ENCODE measurements around the gene CCSER2.

Gene CCSER2

DNA sequence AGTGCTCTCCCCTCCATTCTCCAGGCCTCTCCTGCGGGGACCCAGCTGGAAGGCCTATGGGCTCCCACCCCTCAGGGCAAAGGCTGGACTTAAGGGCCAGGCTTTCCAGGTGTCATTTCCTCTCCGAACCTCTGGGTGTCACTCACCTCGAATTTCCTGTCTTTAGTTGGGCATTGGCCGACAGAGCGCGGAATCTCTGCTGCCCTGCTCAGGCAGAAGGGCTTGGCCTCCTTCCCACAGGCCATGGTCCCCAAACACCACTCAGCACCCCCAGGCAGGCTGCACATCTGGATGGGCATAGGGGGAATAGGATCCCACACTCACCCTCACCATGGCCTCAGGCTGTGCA lies 212.9 kb downstream of the CCSER2 start:
- FAIRE-seq (no peak), DNase-seq (ENCODE audit: insufficient read length, low spot score) (no peak)

DNA sequence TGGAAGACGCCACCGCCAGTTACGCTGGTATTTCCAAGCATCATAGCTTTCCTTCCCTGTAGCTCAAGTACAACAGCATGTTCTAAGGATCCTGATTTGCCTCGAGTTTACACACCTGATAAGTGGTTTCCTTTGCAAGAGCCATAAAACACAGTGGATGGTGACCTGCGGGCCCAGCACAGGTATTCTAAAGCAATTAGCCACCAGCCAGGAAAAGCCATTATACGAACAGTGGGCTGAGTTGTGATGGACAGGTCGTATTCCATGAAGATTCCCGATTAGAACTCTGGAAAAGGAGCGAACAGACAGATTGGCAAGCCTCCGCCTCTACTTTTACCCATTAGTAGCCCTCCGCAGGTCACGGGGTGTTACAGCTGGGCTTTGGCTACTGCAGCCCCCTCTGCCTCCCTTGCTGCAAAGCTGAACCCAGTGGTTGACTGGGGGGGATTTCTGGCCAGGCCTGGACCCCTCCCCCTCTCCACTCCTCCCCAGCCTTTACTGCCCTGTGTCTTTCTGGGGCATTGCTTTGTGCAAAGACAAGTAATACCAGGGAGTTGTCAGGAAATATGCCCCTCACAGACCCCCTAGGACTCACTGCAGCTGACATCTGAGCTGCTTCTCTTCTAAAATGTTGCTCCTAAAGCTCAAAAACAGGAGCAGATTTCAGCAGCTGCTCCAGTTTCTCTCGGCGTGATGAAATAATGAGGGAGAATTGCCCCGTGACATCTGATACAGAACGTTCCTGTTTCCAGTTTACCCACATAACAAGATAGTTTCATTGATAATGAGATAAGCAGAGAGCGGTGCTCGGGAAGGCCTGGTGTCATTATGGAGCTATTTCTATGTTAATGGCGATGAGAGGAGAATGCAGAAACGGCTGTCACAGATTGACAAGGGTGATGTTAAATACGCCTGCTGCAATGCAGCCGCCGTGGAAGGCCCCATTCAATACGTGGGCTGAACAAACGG lies 214.4 kb downstream of the CCSER2 start:
- no peak for FAIRE-seq
- DNase-seq (ENCODE audit: insufficient read length, low spot score) = no peak

DNA sequence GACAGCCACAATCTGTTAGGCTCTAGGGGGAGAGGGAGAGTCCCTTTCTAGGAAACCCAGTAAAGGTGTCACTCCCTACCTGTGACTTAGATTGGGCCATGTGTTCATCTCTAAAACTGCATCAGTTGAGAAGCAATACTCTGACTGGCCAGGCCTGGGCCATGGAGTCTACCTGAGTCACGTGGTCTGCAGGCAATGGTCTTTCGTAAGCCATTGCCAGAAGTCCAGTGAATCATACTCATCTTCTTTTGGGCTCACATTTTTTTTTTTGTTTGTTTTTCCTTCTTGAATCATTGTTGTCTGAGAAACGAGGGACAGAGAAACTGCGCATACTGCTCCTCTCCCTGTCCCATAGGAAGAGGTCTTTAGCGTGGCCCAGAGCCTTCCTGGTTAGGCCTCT lies 215.6 kb downstream of the CCSER2 start:
- FAIRE-seq (no peak), DNase-seq (ENCODE audit: insufficient read length, low spot score) (no peak)

DNA sequence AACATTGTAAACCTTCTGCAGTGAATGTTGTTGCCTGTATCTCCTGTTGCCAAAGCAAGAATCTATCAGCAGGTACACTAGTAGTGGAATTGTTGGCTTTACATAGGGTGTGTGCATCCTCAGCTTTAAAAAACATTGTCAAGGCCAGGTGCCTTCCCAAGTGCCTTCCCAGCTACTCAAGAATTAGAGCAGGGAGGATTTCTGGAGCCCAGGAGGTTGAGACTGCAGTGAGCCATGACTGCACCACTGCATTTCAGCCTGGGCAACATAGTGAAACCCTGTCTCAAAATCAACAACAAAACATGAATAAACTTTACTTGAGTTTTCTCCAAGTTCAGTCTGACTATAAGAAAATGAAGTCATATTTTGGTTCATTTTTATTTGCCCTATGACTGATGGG lies 217.3 kb downstream of the CCSER2 start:
- DNase-seq (ENCODE audit: insufficient read length, low spot score) (no peak), FAIRE-seq (no peak)

DNA sequence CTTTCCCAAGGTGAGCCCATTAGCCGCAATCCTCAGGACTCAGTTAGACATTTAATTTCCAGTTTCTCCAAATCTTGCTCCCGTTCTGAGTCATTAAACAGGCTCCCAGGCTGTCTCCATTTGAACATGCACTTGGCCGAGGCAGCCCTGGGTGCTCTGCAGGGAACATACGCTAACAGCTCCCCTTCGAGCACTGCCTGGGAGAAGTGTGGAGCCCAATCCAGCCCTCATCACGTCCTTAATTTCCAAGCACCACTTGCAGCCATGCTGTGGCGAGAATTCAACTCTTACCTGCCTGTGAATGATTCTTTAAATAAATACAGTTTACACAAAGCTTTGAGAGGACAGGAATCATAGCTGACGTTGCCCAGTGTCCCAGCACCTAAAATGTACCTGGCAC lies 218.2 kb downstream of the CCSER2 start:
- no peak for DNase-seq (ENCODE audit: insufficient read length, low spot score)
- no peak for FAIRE-seq

DNA sequence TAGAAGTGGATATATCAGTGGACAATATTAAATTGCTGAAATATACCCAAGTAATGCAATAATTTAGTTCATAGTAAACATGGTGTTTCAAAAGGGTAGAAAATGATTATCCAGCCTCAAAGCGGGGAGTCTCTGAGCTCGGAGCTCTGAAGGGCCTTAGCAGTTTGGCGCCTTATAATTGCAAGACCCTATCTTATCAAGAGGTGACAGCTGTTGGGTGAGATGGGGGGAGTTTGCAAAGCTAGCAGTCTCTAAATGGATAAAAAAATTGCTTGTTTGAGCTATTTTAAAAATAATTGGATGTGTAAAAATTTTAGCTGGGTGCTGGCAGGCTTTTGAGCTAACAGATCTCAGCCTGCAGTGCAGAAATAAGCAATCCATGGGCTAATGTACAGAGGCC lies 219.2 kb downstream of the CCSER2 start:
- DNase-seq (ENCODE audit: insufficient read length, low spot score) (no peak), FAIRE-seq (no peak)

GRCh38 chr10:84548869-84549268 lies 220.5 kb downstream of the CCSER2 start:
- DNase-seq (ENCODE audit: insufficient read length, low spot score) (no peak), FAIRE-seq (no peak)

- DNase-seq (ENCODE audit: insufficient read length, low spot score) = no peak
These were observed 221.2 kb downstream of the CCSER2 start for GRCh38 chr10:84549368-84550165.

DNA sequence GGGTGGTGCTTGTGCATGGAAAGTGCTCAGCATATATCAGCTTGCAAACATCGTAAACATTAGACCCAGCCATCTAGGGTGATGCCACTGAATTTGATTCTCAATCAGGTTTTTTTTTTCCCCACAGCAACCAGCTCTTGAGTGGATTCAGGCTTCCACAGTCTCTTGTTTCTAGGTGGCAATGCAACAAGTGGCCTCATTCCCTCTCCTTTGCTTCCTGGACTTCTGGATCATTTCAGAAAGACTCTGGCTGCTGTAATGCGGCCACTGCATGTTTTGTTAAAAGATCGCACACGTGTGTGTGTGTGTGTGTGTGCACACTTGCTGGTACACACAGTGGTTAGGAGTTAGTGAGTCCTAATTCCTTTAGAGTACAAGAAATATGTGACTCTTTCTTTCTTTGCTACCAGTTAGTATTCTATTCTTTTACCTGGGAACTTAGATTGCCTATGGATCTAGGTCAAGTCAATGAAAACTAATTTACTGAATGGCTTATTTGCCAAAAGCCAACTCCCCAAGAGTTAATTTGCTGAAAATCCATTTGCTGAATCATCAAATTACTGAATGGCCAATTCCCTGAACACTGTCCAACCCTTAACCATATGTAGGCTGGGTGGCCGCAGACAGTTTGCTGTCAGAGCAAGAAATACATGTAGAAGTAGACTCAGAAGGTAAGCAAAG lies 222.5 kb downstream of the CCSER2 start:
- DNase-seq (ENCODE audit: insufficient read length, low spot score) (no peak), FAIRE-seq (no peak)

More at GRCh38 chr10:84549368-84550165, 221.2 kb downstream of the CCSER2 start:
- no peak for FAIRE-seq

DNA sequence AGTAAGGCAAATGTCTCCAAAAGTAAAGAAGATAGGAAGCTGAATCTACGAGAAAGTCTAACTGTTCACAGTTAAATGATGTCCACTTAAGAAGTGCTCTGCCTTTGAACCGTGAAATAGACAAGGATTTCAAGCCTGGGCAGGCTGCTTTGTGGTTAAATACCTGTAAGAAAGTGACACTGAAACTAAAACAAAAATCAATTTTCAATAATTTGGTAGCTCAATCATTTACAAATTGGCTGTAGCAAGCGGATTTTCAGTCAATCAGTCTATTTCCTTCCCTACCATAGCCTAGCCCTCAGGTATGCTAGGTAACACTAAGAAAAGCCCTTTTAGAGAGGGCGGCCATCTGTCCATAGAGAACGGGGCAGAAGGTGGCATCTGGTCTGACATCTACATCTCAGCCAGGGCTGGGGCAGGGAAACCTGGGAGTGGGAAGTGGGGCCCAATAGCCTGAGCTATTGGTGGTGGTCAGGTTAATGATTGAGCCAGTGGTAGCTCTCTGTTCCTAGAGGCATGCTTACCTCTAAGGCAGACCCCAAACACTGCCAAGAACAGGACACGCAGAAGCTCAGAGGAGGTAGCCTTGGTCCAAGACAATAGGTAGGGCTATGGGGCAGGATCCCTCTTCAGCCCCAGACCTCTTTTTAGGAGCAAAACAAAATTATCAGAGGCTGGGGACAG lies 223.2 kb downstream of the CCSER2 start:
- no peak for FAIRE-seq
- DNase-seq (ENCODE audit: insufficient read length, low spot score) = no peak

DNA sequence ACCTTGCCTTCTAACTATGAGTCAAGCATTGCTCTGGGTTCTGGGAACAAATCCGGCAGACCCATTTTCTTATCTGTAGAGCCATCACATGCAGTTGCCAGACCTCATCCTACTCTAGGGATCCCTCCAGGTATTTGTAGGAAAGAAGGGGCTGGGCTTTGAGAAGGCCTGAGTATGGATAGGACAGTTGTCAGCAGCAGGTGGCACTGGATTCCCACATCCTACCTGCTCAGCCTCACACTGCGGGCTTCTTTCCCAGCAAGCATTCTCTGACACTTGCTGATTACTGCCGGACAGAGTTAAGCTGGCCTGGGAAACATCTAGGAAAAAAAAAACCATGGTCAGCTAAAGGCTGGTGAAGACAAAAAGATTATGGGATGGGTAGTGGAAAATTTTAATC lies 224.1 kb downstream of the CCSER2 start:
- no peak for DNase-seq (ENCODE audit: insufficient read length, low spot score)
- FAIRE-seq = no peak

DNA sequence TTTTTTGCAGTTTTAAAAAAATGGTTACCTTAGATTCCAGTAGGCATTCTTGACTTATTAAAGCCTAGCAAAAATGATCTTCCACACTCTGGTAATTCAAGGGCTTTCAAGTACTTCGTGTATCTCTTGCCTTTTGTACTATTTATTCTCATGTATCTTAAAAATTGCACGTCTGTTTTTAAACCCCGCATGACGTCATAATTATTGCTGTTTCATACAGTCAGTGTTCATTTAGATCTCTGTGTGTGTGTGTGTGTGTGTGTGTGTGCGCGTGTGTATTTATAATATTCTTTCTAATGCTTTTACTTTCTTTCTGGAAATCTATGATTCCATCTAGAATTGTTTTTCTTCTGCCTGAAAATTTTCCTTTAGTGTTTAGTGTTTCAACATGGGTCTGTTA lies 234.2 kb downstream of the CCSER2 start:
- FAIRE-seq = no peak
- no peak for DNase-seq (ENCODE audit: insufficient read length, low spot score)

DNA sequence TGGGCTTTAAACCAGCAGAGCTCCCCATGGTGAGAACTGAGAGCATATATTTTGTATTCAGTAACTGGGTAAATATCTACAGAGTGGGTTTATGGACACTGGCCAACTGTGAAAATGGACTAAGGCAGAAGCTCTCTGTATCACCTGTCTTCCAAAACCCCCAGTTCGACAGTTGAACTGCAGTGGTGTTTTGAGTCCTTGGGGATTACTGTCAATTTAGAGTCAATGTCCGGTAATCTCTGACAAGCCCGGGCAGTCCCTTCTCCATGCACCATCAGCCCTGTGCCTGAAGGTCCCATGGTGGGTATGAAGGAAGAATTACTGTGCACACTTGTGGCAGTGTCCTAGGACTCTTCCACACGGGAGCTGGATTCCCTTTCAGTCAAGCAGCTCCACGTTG lies 235.0 kb downstream of the CCSER2 start:
- FAIRE-seq (no peak), DNase-seq (ENCODE audit: insufficient read length, low spot score) (no peak)

GRCh38 chr10:84563868-84564267 lies 235.5 kb downstream of the CCSER2 start:
- DNase-seq (ENCODE audit: insufficient read length, low spot score) (no peak), FAIRE-seq (no peak)

DNA sequence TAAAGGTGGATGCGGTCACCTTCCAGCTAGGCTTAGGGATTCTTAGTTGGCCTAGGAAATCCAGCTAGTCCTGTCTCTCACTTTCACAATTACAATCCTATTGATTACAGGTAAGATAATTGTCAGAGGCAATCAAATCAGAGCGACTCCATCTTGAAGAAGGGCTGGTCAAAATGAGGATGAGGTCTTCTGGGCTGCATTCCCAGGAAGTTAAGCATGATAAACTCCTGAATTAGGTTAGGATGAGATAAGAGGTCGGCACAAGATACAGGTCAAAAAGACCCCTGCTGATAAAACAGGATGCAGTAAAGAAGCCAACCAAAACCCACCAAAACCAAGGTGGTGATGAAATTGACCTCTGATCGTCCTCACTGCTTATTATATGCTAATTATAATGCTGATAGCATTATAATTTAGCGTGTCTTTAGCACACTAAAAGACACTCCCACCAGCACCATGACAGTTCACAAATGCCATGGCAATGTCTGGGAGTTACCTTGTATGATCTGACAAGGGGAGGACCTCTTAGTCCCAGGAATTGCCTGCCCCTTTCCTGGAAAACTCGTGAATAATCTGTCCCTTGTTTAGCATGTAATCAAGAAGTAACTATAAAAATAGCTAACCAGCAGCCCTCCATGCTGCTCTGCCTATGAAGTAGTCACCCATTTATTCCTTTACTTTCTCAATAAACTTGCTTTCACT lies 237.6 kb downstream of the CCSER2 start:
- DNase-seq (ENCODE audit: insufficient read length, low spot score) = no peak
- no peak for FAIRE-seq

GRCh38 chr10:84567133-84567532 lies 238.7 kb downstream of the CCSER2 start:
- FAIRE-seq = no peak
- no peak for DNase-seq (ENCODE audit: insufficient read length, low spot score)
